GM19467 (cell line): Measurements from ENCODE around the gene TMEM179B.
A peak's percentile ranks its signal among the peaks of the same experiment; 100 is the strongest.

ENCODE experiments used
- ATAC-seq: cut with Tn5 transposase; IDR thresholded peaks from one replicate; pipeline ENCODE4 v1.9.1; 2021; ENCODE audit warnings: mild to moderate bottlenecking, moderate library complexity; ENCODE audit not compliant: unreplicated experiment

The TMEM179B gene

GRCh38 chr11:62831520-62832335, 44.5 kb downstream of the TMEM179B start, which contains the start of gene STX5:
STX5 (minus strand) TSS chr11:62832051; CDS start chr11:62831243, 808 bp downstream.
- peak; percentile 76 for ATAC-seq

GRCh38 chr11:62832336-62833234, 45.4 kb downstream of the TMEM179B start, which contains the start of gene TEX54:
TEX54 (minus strand) TSS chr11:62832841.
- no peak for ATAC-seq

- no peak for ATAC-seq
These were observed 48.1 kb downstream of the TMEM179B start for GRCh38 chr11:62835336-62835735.

GRCh38 chr11:62839050-62839945, 52.1 kb downstream of the TMEM179B start, which contains the start of gene WDR74:
WDR74 (minus strand) TSS chr11:62839590; CDS start chr11:62839570, 20 bp downstream.
- peak; percentile 49 for ATAC-seq
